Measurements from ENCODE around the gene FOXO6.

FOXO6 gene

GRCh38 chr1:41356752-41357151 is 4.5 kb upstream of the FOXO6 start:
- Histone ChIP-seq H3K9me3 (replicated peaks; ENCODE audit: low read length) (no peaks in the 10 kb centered on the region), H3K27me3 (ENCODE audit: control insufficient read depth, insufficient read depth, low read length) (peaks cover 10% of the 10 kb centered on the region), H3K4me1 (ENCODE audit: control insufficient read depth, insufficient read depth, low read length) (peaks cover 35% of the 10 kb centered on the region), H3K4me2 (ENCODE audit: low read length) (no peak overlapping the region), H3K9ac (ENCODE audit: low read depth, low read length) (no peak overlapping the region), H3K4me3 (ENCODE audit: low read length) (no peak overlapping the region), H3K36me3 (ENCODE audit: insufficient read depth, low read length) (no peaks in the 10 kb centered on the region)

- Histone ChIP-seq H3K36me3 (ENCODE audit: insufficient read depth, low read length) (no peaks in the 10 kb centered on the region), H3K27me3 (ENCODE audit: control insufficient read depth, insufficient read depth, low read length) (peaks cover 16% of the 10 kb centered on the region), H3K9me3 (replicated peaks; ENCODE audit: low read length) (no peaks in the 10 kb centered on the region), H3K4me2 (ENCODE audit: low read length) (no peak overlapping the region), H3K9ac (ENCODE audit: low read depth, low read length) (no peak overlapping the region), H3K4me3 (ENCODE audit: low read length) (no peak overlapping the region), H3K4me1 (ENCODE audit: control insufficient read depth, insufficient read depth, low read length) (peaks cover 39% of the 10 kb centered on the region)
Observed at GRCh38 chr1:41357451-41358101, 3.7 kb upstream of the FOXO6 start.

- Histone ChIP-seq H3K4me3 (ENCODE audit: low read length) (no peak overlapping the region), H3K9ac (ENCODE audit: low read depth, low read length) (no peak overlapping the region), H3K27me3 (ENCODE audit: control insufficient read depth, insufficient read depth, low read length) (peaks cover 24% of the 10 kb centered on the region), H3K36me3 (ENCODE audit: insufficient read depth, low read length) (no peaks in the 10 kb centered on the region), H3K9me3 (replicated peaks; ENCODE audit: low read length) (no peaks in the 10 kb centered on the region), H3K4me1 (ENCODE audit: control insufficient read depth, insufficient read depth, low read length) (peaks cover 39% of the 10 kb centered on the region), H3K4me2 (ENCODE audit: low read length) (no peak overlapping the region)
Observed at GRCh38 chr1:41358131-41359021, 2.9 kb upstream of the FOXO6 start.

DNA sequence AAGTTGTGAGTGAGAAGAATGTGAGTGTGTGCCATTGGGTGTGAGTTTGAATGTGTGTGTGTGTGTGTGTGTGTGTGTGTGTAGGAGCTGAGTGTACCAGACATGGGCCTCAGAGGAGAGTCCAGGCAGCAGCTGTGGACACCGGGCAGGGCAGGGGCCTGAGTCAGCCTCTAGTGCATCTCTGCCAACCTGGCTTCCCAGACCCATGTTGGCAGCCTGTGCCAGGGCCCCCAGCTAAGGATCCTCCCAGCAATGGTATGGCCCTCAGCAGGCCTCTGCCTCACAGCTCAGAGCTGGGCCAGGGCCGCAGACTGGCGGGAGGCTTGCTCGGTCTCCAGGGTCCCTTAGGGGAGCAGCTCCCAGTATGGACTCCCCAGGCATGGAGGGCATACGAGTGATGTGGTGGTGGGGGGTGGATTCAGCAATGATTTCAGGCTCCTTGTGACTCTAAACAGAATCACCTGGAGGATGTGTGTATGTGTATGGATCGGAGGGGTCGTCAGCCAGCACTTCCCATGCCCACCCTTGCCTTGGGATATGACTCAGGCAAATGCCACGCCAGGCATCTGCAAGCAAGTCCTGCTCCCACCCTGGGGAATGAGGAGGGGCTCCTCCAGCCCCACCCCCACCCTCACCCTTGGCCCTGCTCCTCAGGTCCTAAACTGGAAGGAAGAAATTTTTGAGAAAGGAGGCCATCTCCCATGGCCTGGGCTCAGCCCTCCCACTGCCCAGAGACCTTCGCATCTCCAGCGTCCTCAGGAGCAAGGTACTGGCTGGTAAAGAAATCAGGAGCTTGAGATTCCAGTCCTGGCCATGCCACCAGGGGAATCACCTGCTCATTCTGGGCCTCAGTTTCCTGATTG is 1.8 kb upstream of the FOXO6 start:
- Histone ChIP-seq H3K9me3 (replicated peaks; ENCODE audit: low read length) (no peaks in the 10 kb centered on the region), H3K9ac (ENCODE audit: low read depth, low read length) (no peak overlapping the region), H3K27me3 (ENCODE audit: control insufficient read depth, insufficient read depth, low read length) (peaks cover 32% of the 10 kb centered on the region), H3K4me1 (ENCODE audit: control insufficient read depth, insufficient read depth, low read length) (peaks cover 36% of the 10 kb centered on the region), H3K4me2 (ENCODE audit: low read length) (no peak overlapping the region), H3K4me3 (ENCODE audit: low read length) (no peak overlapping the region), H3K36me3 (ENCODE audit: insufficient read depth, low read length) (no peaks in the 10 kb centered on the region)

DNA sequence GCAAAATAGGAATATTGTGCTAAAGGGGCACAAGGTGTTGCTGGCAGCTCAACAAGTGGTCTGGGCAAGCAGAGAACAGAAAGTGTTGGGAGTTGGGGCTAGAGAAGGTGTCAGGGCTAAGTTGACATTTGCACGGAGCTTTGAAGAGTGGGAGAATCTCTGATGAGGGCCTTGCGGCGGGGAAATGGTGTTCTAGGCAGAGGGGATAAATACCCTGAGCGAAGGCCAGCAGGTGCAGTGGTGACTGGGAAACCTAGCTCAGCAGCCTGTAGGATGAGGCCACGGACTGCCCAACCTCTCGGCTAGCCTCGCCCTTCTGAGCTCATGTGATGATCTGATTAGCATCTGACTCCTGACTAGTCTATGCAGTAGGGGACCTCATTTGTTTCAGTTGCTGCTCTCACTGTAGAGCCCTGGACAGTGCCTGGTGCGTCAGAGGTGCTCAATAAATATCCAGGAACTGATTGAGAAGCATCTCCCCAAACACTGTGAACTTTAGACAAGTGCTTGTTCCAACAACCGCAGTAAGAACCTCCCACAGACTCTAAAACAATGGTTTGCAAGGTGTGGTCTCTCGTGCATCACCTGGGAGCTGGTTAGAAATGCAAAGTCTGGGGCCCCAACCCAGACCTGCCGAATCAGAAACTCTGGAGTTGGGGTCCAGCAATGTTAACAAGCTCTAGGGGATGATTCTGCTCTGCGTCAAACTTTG is 1.0 kb upstream of the FOXO6 start:
- peaks cover 36% of the 10 kb centered on the region for H3K4me1 ChIP-seq (ENCODE audit: control insufficient read depth, insufficient read depth, low read length)
- H3K4me3 ChIP-seq (ENCODE audit: low read length): peak overlapping the region; percentile 75
- H3K9me3 ChIP-seq (replicated peaks; ENCODE audit: low read length): no peaks in the 10 kb centered on the region
- no peak overlapping the region for H3K9ac ChIP-seq (ENCODE audit: low read depth, low read length)
- peak overlapping the region; percentile 84 for H3K4me2 ChIP-seq (ENCODE audit: low read length)
- H3K27me3 ChIP-seq (ENCODE audit: control insufficient read depth, insufficient read depth, low read length): peaks cover 40% of the 10 kb centered on the region
- no peaks in the 10 kb centered on the region for H3K36me3 ChIP-seq (ENCODE audit: insufficient read depth, low read length)

DNA sequence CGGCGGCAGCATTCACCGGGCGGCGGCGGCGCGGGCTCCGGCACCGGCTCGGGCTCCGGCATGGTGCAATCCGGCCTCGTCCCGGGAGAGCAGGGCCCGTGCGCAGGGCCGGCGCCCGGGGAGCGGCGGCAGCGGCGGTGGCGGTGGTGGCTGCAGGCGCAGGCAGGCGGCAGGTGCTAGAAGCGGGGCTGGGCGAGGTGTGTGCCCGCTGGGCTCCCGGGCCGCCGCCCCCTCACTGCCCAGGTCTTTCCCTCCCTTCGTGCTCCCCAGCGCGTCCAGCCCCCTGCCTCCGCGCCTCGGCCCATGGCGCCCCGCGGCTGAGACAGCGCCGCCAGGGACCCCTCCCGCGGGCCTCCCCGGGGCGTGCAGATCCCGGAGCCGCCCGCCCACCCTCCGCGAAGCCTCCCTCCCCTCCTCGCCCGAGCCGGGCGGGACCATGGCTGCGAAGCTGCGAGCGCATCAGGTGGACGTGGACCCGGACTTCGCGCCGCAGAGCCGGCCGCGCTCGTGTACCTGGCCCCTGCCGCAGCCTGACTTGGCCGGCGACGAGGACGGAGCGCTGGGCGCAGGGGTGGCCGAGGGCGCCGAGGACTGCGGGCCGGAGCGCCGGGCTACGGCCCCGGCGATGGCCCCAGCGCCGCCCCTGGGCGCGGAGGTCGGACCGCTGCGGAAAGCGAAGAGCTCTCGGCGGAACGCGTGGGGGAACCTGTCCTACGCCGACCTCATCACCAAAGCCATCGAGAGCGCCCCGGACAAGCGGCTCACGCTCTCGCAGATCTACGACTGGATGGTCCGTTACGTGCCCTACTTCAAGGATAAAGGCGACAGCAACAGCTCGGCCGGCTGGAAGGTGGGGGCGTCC is 492 bp downstream of the FOXO6 start:
- Histone ChIP-seq H3K4me2 (ENCODE audit: low read length) (peak overlapping the region; percentile 84), H3K27me3 (ENCODE audit: control insufficient read depth, insufficient read depth, low read length) (peaks cover 53% of the 10 kb centered on the region), H3K4me1 (ENCODE audit: control insufficient read depth, insufficient read depth, low read length) (peaks cover 39% of the 10 kb centered on the region), H3K9ac (ENCODE audit: low read depth, low read length) (no peak overlapping the region), H3K4me3 (ENCODE audit: low read length) (peak overlapping the region; percentile 75), H3K9me3 (replicated peaks; ENCODE audit: low read length) (no peaks in the 10 kb centered on the region), H3K36me3 (ENCODE audit: insufficient read depth, low read length) (no peaks in the 10 kb centered on the region)

DNA sequence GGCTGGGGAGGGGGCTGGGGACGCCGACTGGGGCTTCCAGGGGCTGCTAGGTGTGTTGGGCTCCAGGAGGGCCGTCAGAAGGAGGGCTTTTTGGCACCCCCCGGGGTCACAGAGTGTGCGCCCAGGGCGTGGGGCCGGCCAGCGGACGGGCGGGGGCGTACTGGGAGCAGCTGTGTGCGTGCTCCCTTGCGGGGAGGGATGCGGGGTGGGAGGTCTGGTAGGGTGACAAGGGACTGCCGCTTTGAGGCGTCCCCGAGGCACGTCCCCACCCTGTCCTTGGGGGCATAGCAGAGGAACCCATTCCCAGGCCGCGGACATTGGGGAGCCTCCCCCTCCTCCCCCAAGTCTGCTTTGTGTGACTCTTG is 1.1 kb downstream of the FOXO6 start:
- no peak overlapping the region for H3K9ac ChIP-seq (ENCODE audit: low read depth, low read length)
- H3K36me3 ChIP-seq (ENCODE audit: insufficient read depth, low read length): no peaks in the 10 kb centered on the region
- H3K4me1 ChIP-seq (ENCODE audit: control insufficient read depth, insufficient read depth, low read length): peaks cover 40% of the 10 kb centered on the region
- H3K4me3 ChIP-seq (ENCODE audit: low read length): peak overlapping the region; percentile 75
- no peaks in the 10 kb centered on the region for H3K9me3 ChIP-seq (replicated peaks; ENCODE audit: low read length)
- peaks cover 59% of the 10 kb centered on the region for H3K27me3 ChIP-seq (ENCODE audit: control insufficient read depth, insufficient read depth, low read length)
- H3K4me2 ChIP-seq (ENCODE audit: low read length): peak overlapping the region; percentile 84

DNA sequence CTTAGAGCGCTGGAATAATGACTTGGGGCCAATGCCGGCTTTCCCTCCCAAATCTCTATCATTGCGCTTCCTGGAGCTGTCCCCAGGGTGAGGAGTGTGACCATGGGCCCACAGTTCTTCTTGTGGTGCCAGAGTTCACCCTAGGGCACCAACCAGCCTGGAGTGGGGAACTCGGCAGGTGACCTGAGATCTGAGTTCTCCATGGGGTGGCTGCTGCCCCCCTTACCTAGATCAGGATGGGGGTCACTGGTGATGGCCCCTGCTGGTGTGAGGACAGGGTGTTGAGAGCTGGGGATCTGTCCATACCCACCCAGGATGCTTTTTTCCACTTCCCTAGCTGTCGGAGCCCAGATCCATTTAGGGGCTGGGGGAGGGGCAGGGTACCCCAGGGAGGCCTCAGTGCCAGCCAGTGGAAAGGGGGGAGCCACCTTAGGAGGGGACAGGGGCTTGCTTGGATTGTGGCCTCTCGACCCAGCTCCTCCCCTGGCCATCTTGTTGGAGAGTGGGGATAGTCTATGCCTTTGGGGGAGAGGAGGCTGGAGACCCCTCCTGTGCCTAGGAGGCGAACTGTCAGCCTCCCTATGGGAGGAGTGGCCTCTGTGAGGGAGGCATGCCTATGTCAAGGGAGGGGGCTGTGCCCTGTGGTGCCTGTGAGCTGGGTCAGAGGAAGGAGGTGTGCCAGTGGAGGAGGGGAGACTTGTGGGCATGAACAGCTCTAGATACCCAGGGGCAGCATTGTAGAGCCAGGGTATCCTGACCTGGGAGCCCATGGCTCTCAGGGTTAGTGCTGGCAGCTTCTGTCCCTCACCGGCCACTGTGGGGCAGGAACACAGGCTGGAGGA is 1.7 kb downstream of the FOXO6 start:
- H3K4me2 ChIP-seq (ENCODE audit: low read length): no peak overlapping the region
- no peak overlapping the region for H3K4me3 ChIP-seq (ENCODE audit: low read length)
- peaks cover 62% of the 10 kb centered on the region for H3K27me3 ChIP-seq (ENCODE audit: control insufficient read depth, insufficient read depth, low read length)
- H3K36me3 ChIP-seq (ENCODE audit: insufficient read depth, low read length): no peaks in the 10 kb centered on the region
- no peaks in the 10 kb centered on the region for H3K9me3 ChIP-seq (replicated peaks; ENCODE audit: low read length)
- no peak overlapping the region for H3K9ac ChIP-seq (ENCODE audit: low read depth, low read length)
- H3K4me1 ChIP-seq (ENCODE audit: control insufficient read depth, insufficient read depth, low read length): peaks cover 37% of the 10 kb centered on the region

- no peak overlapping the region for H3K9ac ChIP-seq (ENCODE audit: low read depth, low read length)
- H3K36me3 ChIP-seq (ENCODE audit: insufficient read depth, low read length): no peaks in the 10 kb centered on the region
- peaks cover 29% of the 10 kb centered on the region for H3K4me1 ChIP-seq (ENCODE audit: control insufficient read depth, insufficient read depth, low read length)
- no peak overlapping the region for H3K4me3 ChIP-seq (ENCODE audit: low read length)
- peaks cover 62% of the 10 kb centered on the region for H3K27me3 ChIP-seq (ENCODE audit: control insufficient read depth, insufficient read depth, low read length)
- H3K9me3 ChIP-seq (replicated peaks; ENCODE audit: low read length): no peaks in the 10 kb centered on the region
- H3K4me2 ChIP-seq (ENCODE audit: low read length): no peak overlapping the region
Observed at GRCh38 chr1:41363591-41364320, 2.5 kb downstream of the FOXO6 start.
